ENCODE results near the gene LGSN. TPM values are rescaled to one million over a fixed set of nuclear protein-coding genes. Genes with fewer than 3 reads are reported as not detected.

LGSN gene
- total and polyA plus RNA-seq, 2 of the 8 experiments (the other 6 are each of a cell fraction or from before 2014, with no cell fraction given), result 0.08 TPM; not detected in 1

- Histone ChIP-seq H3K4ac (replicated peaks; ENCODE audit: insufficient read length, low read depth, low read length) (no peak overlapping the region), H2BK15ac (ENCODE audit: low read length) (no peak overlapping the region), H3K9ac (replicated peaks in 1 of 4; ENCODE audit: extremely low read depth in 1 of 4, low read depth in 3 of 4, low read length in 3 of 4) (no peak overlapping the region), H2BK5ac (ENCODE audit: low read depth, low read length) (no peak overlapping the region), H4K20me1 (replicated peaks in 1 of 2; ENCODE audit: control insufficient read depth in 1 of 2, insufficient read depth in 2 of 2, low read length in 2 of 2) (no peaks in the 10 kb centered on the region), H3K27ac (ENCODE audit: low read depth, low read length) (no peak overlapping the region), H3K4me3 (ENCODE audit: extremely low read depth in 1 of 4, insufficient read depth in 2 of 4, low read depth in 3 of 4, low read length in 4 of 4) (no peak overlapping the region), H2BK12ac (ENCODE audit: low read depth, low read length) (no peak overlapping the region), H3K14ac (ENCODE audit: insufficient read length) (no peak overlapping the region), H3K36me3 (ENCODE audit: control insufficient read depth in 2 of 4, insufficient read depth in 4 of 4, low read length in 3 of 4) (no peaks in the 10 kb centered on the region), H2BK20ac (ENCODE audit: low read length) (no peak overlapping the region), H3K79me1 (ENCODE audit: low read depth, low read length) (no peaks in the 10 kb centered on the region), H3K23me2 (ENCODE audit: low read depth, low read length) (no peaks in the 10 kb centered on the region), H3K4me1 (replicated peaks in 1 of 4; ENCODE audit: control insufficient read depth in 3 of 4, insufficient read depth in 4 of 4, low read length in 3 of 4) (peaks cover 0 to 3% (median 0%) of the 10 kb centered on the region in 4 experiments; a peak in 3 of 7 replicates), H3K4me2 (ENCODE audit: insufficient read depth in 1 of 2, low read depth in 2 of 2, low read length in 2 of 2) (no peak overlapping the region), H2BK120ac (replicated peaks; ENCODE audit: low read depth, low read length) (no peak overlapping the region), H3K9me3 (ENCODE audit: insufficient read depth in 2 of 2, low read depth in 1 of 2, low read length in 1 of 2) (no peaks in the 10 kb centered on the region), H3K27me3 (replicated peaks in 1 of 4; ENCODE audit: control insufficient read depth in 3 of 4, extremely low read depth in 1 of 4, insufficient read depth in 3 of 4, low read length in 3 of 4) (peaks cover 0 to 1% (median 0%) of the 10 kb centered on the region in 4 experiments; a peak in 1 of 7 replicates), H2AFZ (ENCODE audit: low read length) (no peak overlapping the region), H4K8ac (ENCODE audit: extremely low read depth, insufficient read depth, low read length) (no peak overlapping the region), H3K18ac (ENCODE audit: extremely low read depth, low read length) (no peak overlapping the region), H4K91ac (replicated peaks; ENCODE audit: insufficient read length, low read length) (no peak overlapping the region), H4K5ac (ENCODE audit: insufficient read length, low read depth, low read length) (no peak overlapping the region), H3K79me2 (ENCODE audit: control insufficient read depth in 1 of 2, insufficient read depth in 2 of 2, low read length in 2 of 2) (no peaks in the 10 kb centered on the region), H3K56ac (replicated peaks; ENCODE audit: insufficient read length, low read depth, low read length) (no peak overlapping the region), H3K23ac (ENCODE audit: insufficient read length) (no peak overlapping the region), H2AK5ac (ENCODE audit: low read depth, low read length) (no peak overlapping the region)
- POLR2A ChIA-PET (ENCODE audit: partially characterized antibody), result no interaction called here
- no peak for TF ChIP-seq MAX (IDR thresholded peaks at IDR 0.05)
- TF ChIP-seq KDM1A (IDR thresholded peaks at IDR 0.05; ENCODE audit: borderline replicate concordance, low read length), result no peak
- no peak for FAIRE-seq
- DNase-seq (ENCODE audit: low read depth in 1 of 2, low spot score in 2 of 2), result no peak
- CTCF ChIA-PET (ENCODE audit: partially characterized antibody), result no interaction called here
These were observed 40.9 kb downstream of the LGSN start for GRCh38 chr6:63278916-63279315.

Data from H1 (cell line).